H54 (cell line): ENCODE results near the gene SH3RF3.

Experiments used
- DNase-seq: peaks from one replicate; pipeline ENCODE4 v3.0.0; 2011; ENCODE audit warnings: low spot score, mixed read lengths; ENCODE audit not compliant: insufficient read length
- FAIRE-seq: peaks from 3 replicates; lab custom pipeline; 2011; peaks lifted over from hg19 to GRCh38; lab: Jason Lieb, UNC
- POLR2A ChIP-seq: IDR thresholded peaks from 2 replicates; pipeline ENCODE4 v1.6.1; 2011; ENCODE audit warnings: low read depth, mild to moderate bottlenecking, low read length

The SH3RF3 gene

GRCh38 chr2:109439986-109440385 is 311.0 kb downstream of the SH3RF3 start:
- FAIRE-seq (no peak), DNase-seq (no peak)
- no peak for TF ChIP-seq POLR2A

GRCh38 chr2:109440499-109441156 is 311.6 kb downstream of the SH3RF3 start:
- FAIRE-seq (no peak), DNase-seq (no peak)
- TF ChIP-seq POLR2A = no peak

- no peak for FAIRE-seq
- no peak for DNase-seq
- no peak for TF ChIP-seq POLR2A
Observed at GRCh38 chr2:109442715-109443319, 313.8 kb downstream of the SH3RF3 start.

- FAIRE-seq (no peak), DNase-seq (no peak)
- TF ChIP-seq POLR2A = no peak
Observed at GRCh38 chr2:109444916-109445315, 315.9 kb downstream of the SH3RF3 start.

- DNase-seq (no peak), FAIRE-seq (no peak)
- TF ChIP-seq POLR2A = no peak
Observed at GRCh38 chr2:109446278-109447131, 317.5 kb downstream of the SH3RF3 start.

DNA sequence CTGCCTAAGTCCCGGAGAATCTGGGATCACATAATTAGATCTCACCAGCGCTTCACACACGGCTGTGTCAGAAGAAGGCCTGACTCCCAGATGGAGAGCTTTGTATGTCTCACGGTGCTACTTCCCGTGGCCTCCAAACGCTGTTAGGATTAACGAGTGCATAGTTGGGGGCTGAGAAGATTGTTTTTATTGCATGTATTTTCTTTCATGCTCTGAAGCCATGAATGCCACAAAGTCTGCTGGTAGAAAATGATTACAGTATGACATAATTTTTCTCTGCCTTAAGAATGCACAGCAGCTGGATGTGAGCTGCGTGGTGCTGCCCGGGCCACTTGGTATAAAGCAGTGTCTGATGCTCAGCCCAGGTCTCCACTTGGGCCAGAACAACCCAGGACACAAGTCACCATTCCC is 318.3 kb downstream of the SH3RF3 start:
- TF ChIP-seq POLR2A = no peak
- FAIRE-seq (no peak), DNase-seq (no peak)

GRCh38 chr2:109447776-109448175 is 318.8 kb downstream of the SH3RF3 start:
- FAIRE-seq (no peak), DNase-seq (no peak)
- no peak for TF ChIP-seq POLR2A

DNA sequence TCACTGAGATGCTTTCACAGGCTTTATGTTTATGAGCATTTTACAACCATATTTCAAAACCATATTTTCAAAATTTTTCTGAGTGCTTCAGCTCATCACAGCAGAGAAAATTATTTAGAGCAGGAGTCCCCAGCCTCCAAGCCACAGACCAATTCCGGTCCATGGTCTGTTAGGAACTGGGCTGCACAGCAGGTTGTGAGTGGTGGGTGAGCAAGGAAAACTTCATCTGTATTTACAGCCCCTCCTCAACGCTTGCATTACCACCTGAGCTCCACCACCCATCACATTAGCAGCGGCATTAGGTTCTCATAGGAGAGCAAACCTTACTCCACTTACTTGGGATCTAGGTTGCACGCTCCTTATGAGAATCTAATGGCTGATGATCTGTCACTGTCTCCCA is 319.2 kb downstream of the SH3RF3 start:
- no peak for TF ChIP-seq POLR2A
- no peak for DNase-seq
- FAIRE-seq = no peak

DNA sequence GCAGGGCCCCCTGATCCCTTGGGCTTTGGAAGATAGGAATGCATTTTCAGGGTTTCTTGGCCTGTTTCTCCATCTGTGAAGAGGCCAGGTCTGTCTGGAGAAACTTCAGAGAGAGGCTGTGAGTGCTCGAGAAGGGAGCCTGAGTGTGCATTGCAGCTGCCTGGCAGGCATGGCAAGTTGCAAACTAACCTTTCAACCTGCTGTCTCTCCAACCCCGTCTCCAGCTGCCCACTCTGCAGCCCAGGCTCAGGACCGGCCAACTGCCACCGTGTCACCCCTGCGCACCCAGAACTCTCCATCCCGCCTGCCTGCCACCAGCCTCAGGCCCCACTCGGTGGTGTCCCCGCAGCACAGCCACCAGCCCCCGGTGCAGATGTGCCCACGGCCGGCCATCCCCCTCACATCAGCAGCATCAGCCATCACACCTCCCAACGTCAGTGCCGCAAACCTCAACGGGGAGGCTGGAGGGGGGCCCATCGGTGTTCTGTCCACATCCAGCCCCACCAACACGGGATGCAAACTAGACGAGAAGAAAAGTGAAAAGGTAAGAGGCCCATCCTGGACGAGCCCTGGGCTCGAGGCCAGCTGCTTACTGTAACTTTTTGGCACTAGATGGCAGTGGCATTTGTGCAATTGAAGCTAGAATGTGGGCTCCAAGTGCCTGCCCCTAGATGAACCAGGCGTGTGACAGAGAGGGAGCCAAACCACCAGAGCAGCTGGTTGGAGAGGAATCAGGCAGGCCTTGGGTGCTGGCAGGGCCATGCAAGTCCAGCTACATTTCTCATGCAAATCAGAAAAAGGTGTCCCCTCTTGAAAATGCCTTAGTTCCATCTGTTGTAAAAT is 320.2 kb downstream of the SH3RF3 start:
- no peak for DNase-seq
- no peak for TF ChIP-seq POLR2A
- no peak for FAIRE-seq

GRCh38 chr2:109450574-109451273 is 321.7 kb downstream of the SH3RF3 start:
- no peak for TF ChIP-seq POLR2A
- FAIRE-seq (no peak), DNase-seq (no peak)

- DNase-seq (no peak), FAIRE-seq (no peak)
- no peak for TF ChIP-seq POLR2A
Observed at GRCh38 chr2:109451671-109452070, 322.7 kb downstream of the SH3RF3 start.

DNA sequence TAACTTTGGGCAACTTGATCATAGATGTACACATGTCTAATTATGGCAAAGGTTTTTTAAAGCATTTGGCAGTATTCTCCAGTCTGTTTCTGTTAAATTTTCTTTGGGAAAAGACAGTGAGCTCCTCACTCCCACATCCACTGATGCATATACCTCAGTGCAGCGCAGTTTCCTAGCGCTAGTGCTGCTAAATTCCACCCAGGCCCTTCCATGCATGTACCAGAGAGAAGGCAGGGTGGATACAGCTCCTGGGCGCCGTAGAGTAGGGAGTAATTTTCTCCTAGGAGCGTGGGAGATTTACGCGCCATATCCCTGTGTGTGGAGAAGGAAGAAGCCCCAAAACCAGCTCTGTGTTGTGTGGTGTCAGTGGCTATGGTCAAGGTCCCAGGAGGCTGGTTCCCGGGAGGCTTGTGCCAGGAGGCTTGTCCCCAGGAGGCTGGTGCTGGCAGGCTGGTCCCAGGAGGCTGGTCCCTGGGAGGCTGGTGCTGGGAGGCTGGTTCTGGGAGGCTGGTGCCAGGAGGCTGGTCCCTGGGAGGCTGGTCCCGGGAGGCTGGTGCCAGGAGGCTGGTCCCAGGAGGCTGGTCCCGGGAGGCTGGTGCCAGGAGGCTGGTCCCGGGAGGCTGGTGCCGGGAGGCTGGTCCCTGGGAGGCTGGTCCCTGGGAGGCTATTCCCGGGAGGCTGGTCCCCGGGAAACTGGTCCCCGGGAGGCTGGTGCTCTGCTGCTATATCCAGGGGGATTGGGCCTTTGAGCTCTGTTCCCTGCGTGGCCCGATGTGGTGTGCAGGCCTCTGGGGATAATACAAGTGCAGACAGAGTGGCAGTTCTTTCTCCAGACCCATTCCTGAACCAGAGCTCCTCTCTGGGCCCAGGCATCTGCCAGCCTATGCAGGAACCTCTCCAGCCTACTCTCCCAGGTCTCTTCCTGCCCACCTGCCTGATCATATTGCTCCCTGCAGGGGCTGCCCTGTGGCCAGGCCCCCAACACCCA is 323.6 kb downstream of the SH3RF3 start:
- DNase-seq (no peak), FAIRE-seq (no peak)
- TF ChIP-seq POLR2A = no peak
